T47D (cell line): ENCODE measurements around the gene USP44.

ENCODE experiments used
- DNase-seq, 2 experiments: peaks; one replicate each; pipeline versions ENCODE4 v3.0.0 to v3.0.0-alpha.2; 2011 to 2012; ENCODE audit warnings: low read depth in 1 of 2, low spot score in 1 of 2
- JUND ChIP-seq: IDR thresholded peaks from 2 replicates; pipeline ENCODE4 v1.6.1; 2012; ENCODE audit warnings: low read depth
- in situ Hi-C: cut with HindIII; loops from 2 replicates; pipeline ENCODE4 v1.10.0; 2016; ENCODE audit warnings: low sequenced_read_pairs, low pct_unique_long_range_greater_than_20kb

Gene USP44

GRCh38 chr12:95557625-95558024, 6.3 kb upstream of the USP44 start:
- no peak for TF ChIP-seq JUND
- DNase-seq, result no peak
- in situ Hi-C loops, result no loop called here

- in situ Hi-C loops, result no loop called here
- TF ChIP-seq JUND, result no peak
- no peak for DNase-seq
These were observed 3.3 kb upstream of the USP44 start for GRCh38 chr12:95554532-95555071.

- no peak for TF ChIP-seq JUND
- DNase-seq, result no peak
- in situ Hi-C loops, result no loop called here
These were observed 2.1 kb upstream of the USP44 start for GRCh38 chr12:95553197-95553943.

GRCh38 chr12:95551913-95552516, 739 bp upstream of the USP44 start:
- no peak for DNase-seq
- no peak for TF ChIP-seq JUND
- in situ Hi-C loops, result no loop called here

GRCh38 chr12:95549392-95550084, 1.7 kb downstream of the USP44 start:
- in situ Hi-C loops, result no loop called here
- DNase-seq, result no peak
- TF ChIP-seq JUND, result no peak

DNA sequence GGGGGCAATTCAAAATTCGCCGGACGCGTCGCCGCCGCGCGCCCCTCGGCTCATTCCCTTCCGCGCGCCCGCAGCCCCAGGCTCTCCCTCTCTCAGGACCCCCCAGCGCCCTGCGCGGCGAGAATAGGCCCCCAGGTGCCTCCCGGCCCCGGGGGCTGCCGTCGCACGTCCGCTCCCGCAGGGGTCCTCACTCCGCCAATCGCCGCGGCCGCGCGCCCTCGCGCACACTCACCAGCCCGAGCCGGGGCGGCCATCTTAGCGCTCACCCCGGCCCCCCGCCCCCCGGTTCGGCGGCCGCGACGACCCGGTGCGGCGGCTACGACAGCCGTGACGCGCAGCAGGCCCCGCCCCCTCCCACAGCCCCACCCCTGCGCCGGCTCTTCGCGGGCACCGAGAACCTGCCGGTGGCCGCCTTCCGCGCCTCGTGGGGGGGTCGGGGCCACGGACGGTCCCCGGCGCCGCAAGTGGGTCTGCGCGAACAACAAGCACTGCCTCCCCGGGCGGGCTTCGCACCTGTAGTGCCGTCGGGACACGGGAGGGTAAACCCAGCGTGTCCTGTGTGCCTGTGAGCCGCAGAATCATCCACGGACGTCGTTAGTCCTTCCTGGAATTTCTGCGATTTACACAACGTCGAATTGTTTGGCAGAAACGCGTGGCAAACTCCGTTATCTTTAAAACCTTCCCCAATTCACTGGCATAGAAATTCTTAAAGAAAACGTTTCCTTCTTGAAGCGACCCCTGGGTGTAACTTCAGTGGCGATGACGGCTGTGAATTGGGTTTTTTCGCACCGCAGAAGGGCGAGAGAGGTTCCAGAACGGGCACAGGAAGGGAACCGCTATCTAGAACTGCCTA, 2.5 kb downstream of the USP44 start:
- DNase-seq, result no peak
- no peak for TF ChIP-seq JUND
- in situ Hi-C loops, result no loop called here

GRCh38 chr12:95548056-95548538, 3.2 kb downstream of the USP44 start:
- no peak for TF ChIP-seq JUND
- no peak for DNase-seq
- in situ Hi-C loops, result no loop called here

DNA sequence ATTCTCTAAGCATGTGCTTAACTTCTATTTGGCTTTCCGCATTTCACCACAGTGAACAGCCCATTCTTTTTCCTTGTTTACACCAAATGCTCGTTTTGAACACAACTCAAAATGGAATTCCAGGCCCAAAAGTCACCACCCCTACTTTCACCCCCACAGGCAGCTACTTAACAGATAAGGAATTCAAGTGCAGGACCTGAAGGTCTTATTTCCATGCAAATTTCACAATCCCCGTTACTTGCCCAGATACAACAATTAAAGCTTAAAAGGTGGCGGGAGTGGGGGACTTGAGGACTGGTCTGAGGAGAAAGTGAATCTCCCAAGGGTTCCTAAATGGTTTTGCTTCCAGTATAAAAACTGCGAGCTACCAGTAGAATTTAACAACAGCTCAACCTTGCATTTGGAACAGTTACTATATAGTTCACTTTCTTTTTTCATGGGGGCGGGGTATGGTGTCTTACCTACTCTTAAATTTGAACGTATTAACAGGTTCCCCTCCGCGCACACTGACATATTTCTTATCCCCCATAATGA, 3.7 kb downstream of the USP44 start:
- no peak for DNase-seq
- TF ChIP-seq JUND, result no peak
- in situ Hi-C loops, result no loop called here

GRCh38 chr12:95546491-95546813, 4.8 kb downstream of the USP44 start:
- in situ Hi-C loops, result no loop called here
- TF ChIP-seq JUND, result no peak
- no peak for DNase-seq

GRCh38 chr12:95545731-95546490, 5.4 kb downstream of the USP44 start:
- peak in 1 of 2 experiments; percentile 86 for DNase-seq
- peak; percentile 89 for TF ChIP-seq JUND
- in situ Hi-C loops, result no loop called here

DNA sequence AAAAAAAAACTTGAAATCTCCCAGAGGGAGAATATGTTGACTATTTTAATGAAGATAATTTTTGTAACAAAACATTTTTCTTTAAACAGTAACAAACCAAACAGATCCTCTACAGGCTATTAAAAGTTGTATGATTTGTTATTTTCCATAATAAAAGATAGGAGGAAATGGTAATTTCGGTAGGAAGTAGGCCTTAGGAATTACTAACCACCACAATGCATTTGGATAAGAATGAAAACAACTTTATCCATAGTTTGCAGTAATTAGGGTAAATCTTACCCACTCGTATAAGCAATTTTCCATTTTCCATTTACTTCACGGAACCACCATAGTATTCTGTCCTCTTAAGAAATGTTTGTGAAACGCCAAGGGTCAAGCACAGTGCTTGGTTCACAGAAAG, 6.0 kb downstream of the USP44 start:
- in situ Hi-C loops, result no loop called here
- DNase-seq, result no peak
- TF ChIP-seq JUND, result no peak

- in situ Hi-C loops, result no loop called here
- TF ChIP-seq JUND, result no peak
- no peak for DNase-seq
These were observed 6.5 kb downstream of the USP44 start for GRCh38 chr12:95544756-95545155.
